Liver (tissue), 9 donors: ENCODE data around the gene CHRNE. TPM values are rescaled to one million over a fixed set of nuclear protein-coding genes. Genes with fewer than 3 reads are reported as not detected.

Experiments used
- DNase-seq: peaks from one replicate; pipeline ENCODE4 v3.0.0-alpha.2; 2017; ENCODE audit warnings: low spot score
- H3K27ac ChIP-seq, 2 donors: one replicate each; pipeline ENCODE4 v1.7.0; 2013; ENCODE audit warnings: inconsistent platforms in 2 of 2, low read length in 2 of 2, control low read depth in 1 of 2, low read depth in 1 of 2, mild to moderate bottlenecking in 1 of 2
- H3K27me3 ChIP-seq, 4 donors: one replicate each; pipeline versions ENCODE4 v1.6.1 to v1.7.0; 2013; ENCODE audit warnings: low read length in 3 of 4, inconsistent platforms in 1 of 4, mild to moderate bottlenecking in 1 of 4, moderate library complexity in 1 of 4; ENCODE audit not compliant: control insufficient read depth in 4 of 4, insufficient read depth in 4 of 4
- H3K36me3 ChIP-seq, 4 donors: one replicate each; pipeline versions ENCODE4 v1.6.1 to v1.7.0; 2013; ENCODE audit warnings: low read length in 3 of 4, mild to moderate bottlenecking in 3 of 4, low read depth in 1 of 4, moderate library complexity in 1 of 4; ENCODE audit not compliant: control insufficient read depth in 4 of 4, insufficient read depth in 3 of 4
- H3K4me1 ChIP-seq, 4 donors: one replicate each; pipeline versions ENCODE4 v1.6.1 to v1.7.0; 2013; ENCODE audit warnings: low read length in 3 of 4, mild to moderate bottlenecking in 3 of 4, moderate library complexity in 1 of 4; ENCODE audit not compliant: control insufficient read depth in 4 of 4, insufficient read depth in 4 of 4
- H3K4me3 ChIP-seq, 3 donors: one replicate each; pipeline versions ENCODE4 v1.6.1 to v1.7.0; 2013; ENCODE audit warnings: low read length in 3 of 3, control low read depth in 1 of 3, low read depth in 1 of 3, mild to moderate bottlenecking in 1 of 3
- H3K9ac ChIP-seq, 2 donors: one replicate each; pipeline ENCODE4 v1.7.0; 2013; ENCODE audit warnings: low read length in 2 of 2, mild to moderate bottlenecking in 2 of 2, moderate library complexity in 2 of 2, control low read depth in 1 of 2, low read depth in 1 of 2
- H3K9me3 ChIP-seq, 4 donors: one replicate each; pipeline versions ENCODE4 v1.6.1 to v1.7.0; 2013; ENCODE audit warnings: low read length in 3 of 4; ENCODE audit not compliant: control insufficient read depth in 4 of 4
- EGR1 ChIP-seq, 2 donors: IDR thresholded peaks; 2 replicates each; pipeline ENCODE4 v1.6.1; 2016 to 2018; ENCODE audit warnings: antibody characterized with exemption in 2 of 2, low read depth in 2 of 2
- FOXA1 ChIP-seq: IDR thresholded peaks from 2 replicates; pipeline ENCODE4 v1.6.1; 2016; ENCODE audit warnings: antibody characterized with exemption
- FOXA2 ChIP-seq: IDR thresholded peaks from 2 replicates; pipeline ENCODE4 v1.6.1; 2016; ENCODE audit warnings: antibody characterized with exemption
- GABPA ChIP-seq, 2 donors: IDR thresholded peaks in 1 of 2; conservative IDR thresholded peaks in 1 of 2; 2 replicates each; pipeline ENCODE4 v1.6.1; 2016; ENCODE audit warnings: antibody characterized with exemption in 2 of 2, mild to moderate bottlenecking in 1 of 2, moderate library complexity in 1 of 2
- HNF4A ChIP-seq, 2 donors: conservative IDR thresholded peaks; 2 replicates each; pipeline ENCODE4 v1.6.1; 2016; ENCODE audit warnings: antibody characterized with exemption in 2 of 2, mild to moderate bottlenecking in 2 of 2
- HNF4G ChIP-seq: IDR thresholded peaks from 2 replicates; pipeline ENCODE4 v1.6.1; 2016; ENCODE audit warnings: antibody characterized with exemption
- JUND ChIP-seq, 2 donors: IDR thresholded peaks; 2 replicates each; pipeline ENCODE4 v1.6.1; 2016; ENCODE audit warnings: antibody characterized with exemption in 2 of 2
- NR2F2 ChIP-seq: IDR thresholded peaks from 2 replicates; pipeline ENCODE4 v1.6.1; 2016; ENCODE audit warnings: antibody characterized with exemption
- RAD21 ChIP-seq, 2 donors: IDR thresholded peaks; 2 replicates each; pipeline ENCODE4 v1.6.1; 2016; ENCODE audit warnings: antibody characterized with exemption in 2 of 2, mild to moderate bottlenecking in 2 of 2
- RXRA ChIP-seq, 2 donors: IDR thresholded peaks; 2 replicates each; pipeline ENCODE4 v1.6.1; 2017 to 2018; ENCODE audit warnings: antibody characterized with exemption in 2 of 2, mild to moderate bottlenecking in 1 of 2
- SP1 ChIP-seq: IDR thresholded peaks from 2 replicates; pipeline ENCODE4 v1.6.1; 2018; ENCODE audit warnings: antibody characterized with exemption, mild to moderate bottlenecking
- TAF1 ChIP-seq: conservative IDR thresholded peaks from 2 replicates; pipeline ENCODE4 v1.6.1; 2016; ENCODE audit warnings: antibody characterized with exemption, mild to moderate bottlenecking
- YY1 ChIP-seq: IDR thresholded peaks from 2 replicates; pipeline ENCODE4 v1.6.1; 2016; ENCODE audit warnings: antibody characterized with exemption, mild to moderate bottlenecking
- whole genome bisulfite sequencing: extraction: QIAGEN DNeasy Blood & Tissue Kit; methylation state at CpG from one replicate; pipeline ENCODE4 v1.1.7; 2013; 5-methylcytosine and 5-hydroxymethylcytosine counted together
- polyA plus RNA-seq, 2 donors: library from polyadenylated mRNA; stranded (reverse) in 1 of 2; unstranded in 1 of 2; fragments of 200-250 nt in 1 of 2; fragments of >200 nt in 1 of 2; fragmentation: Nextera tagmentation in 1 of 2; extraction: Ambion mirVana in 1 of 2; gene quantifications; one replicate each; pipeline versions ENCODE4 v1.2.1 to v1.2.3, GENCODE V29; 2013 to 2015
- total RNA-seq, 2 donors: library from RNA; depleted of rRNA; stranded (reverse); fragments of >200 nt; gene quantifications; one replicate each; pipeline ENCODE4 v1.2.3, GENCODE V29; 2014
- TF ChIP-seq, protein P1 (sequence below): IDR thresholded peaks from 2 replicates; pipeline ENCODE4 v1.6.1; 2016; ENCODE audit warnings: antibody characterized with exemption
- TF ChIP-seq, protein P2 (sequence below): IDR thresholded peaks from 2 replicates; pipeline ENCODE4 v1.6.1; 2016; ENCODE audit warnings: antibody characterized with exemption
- TF ChIP-seq, protein P3 (sequence below): IDR thresholded peaks from 2 replicates; pipeline ENCODE4 v1.6.1; 2016; ENCODE audit warnings: antibody characterized with exemption
- TF ChIP-seq, protein P4 (sequence below): IDR thresholded peaks from 2 replicates; pipeline ENCODE4 v1.6.1; 2016; ENCODE audit warnings: antibody characterized with exemption, mild to moderate bottlenecking
- donor health status: healthy.
- donor health status: healthy.
- donor health status: healthy.
- donor health status: healthy.
- donor health status: healthy.

Gene CHRNE
- total and polyA plus RNA-seq, 4 donors: 0.19 to 3.1 (median 0.65) TPM

DNA sequence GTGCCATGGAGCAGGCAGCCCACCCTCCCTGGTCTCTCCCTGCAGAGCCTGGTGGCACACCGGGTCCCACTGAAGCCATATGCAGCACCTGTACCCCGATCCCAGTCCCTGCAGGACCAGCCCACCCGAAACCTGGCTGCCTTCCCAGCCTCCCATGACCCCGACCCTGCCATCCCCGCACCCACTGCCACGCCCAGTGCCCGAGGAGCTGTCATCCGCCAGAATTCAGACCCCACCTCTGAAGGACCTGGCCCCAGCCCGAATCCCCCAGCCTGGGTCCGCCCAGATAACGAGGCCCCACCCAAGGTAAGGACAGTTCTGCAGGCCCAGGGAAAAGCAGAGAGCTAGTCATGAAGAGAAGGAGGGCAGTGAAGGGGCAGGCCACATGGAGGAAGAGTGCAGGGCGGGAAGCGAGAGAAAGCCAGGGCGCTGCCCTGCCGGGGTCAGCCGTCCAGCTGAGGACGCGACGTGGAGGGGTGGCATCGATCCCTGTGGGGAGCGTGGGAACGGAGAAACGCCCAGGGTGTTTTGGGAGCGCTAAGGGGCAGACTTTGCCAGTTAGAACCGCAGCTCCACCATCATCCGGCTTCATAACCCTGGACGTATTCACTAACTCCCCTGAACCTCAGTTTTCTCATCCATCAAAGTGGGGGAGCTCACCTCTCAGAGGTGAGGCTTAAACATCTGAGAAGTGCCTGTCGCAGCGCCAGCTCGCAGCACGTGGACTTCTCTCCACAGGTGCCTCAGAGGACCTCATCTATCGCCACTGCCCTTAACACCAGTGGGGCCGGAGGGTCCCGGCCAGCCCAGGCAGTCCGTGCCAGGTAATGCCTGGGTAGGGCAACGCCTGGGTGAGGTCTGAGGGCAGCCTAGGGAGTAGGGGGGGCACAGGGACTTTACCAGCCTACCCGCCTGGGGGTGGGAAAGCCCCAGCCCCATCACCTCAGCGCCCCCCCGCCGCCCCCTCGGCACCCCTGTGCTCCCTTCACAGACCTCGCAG, 11.2 kb downstream of the CHRNE start:
- peak; percentile 84 for DNase-seq
- TF ChIP-seq, protein P1, sequence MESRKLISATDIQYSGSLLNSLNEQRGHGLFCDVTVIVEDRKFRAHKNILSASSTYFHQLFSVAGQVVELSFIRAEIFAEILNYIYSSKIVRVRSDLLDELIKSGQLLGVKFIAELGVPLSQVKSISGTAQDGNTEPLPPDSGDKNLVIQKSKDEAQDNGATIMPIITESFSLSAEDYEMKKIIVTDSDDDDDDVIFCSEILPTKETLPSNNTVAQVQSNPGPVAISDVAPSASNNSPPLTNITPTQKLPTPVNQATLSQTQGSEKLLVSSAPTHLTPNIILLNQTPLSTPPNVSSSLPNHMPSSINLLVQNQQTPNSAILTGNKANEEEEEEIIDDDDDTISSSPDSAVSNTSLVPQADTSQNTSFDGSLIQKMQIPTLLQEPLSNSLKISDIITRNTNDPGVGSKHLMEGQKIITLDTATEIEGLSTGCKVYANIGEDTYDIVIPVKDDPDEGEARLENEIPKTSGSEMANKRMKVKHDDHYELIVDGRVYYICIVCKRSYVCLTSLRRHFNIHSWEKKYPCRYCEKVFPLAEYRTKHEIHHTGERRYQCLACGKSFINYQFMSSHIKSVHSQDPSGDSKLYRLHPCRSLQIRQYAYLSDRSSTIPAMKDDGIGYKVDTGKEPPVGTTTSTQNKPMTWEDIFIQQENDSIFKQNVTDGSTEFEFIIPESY: no peak
- no peak for TF ChIP-seq NR2F2
- no peak for TF ChIP-seq HNF4G
- TF ChIP-seq RXRA (IDR thresholded peaks at IDR 0.05): no peak
- no peak for TF ChIP-seq EGR1 (IDR thresholded peaks at IDR 0.05; ENCODE audit: low read depth in 2 of 2)
- no peak for TF ChIP-seq FOXA1
- peaks cover 22 to 63% (median 26%) of the 10 kb centered on the region in 4 donors for H3K36me3 ChIP-seq
- H3K27me3 ChIP-seq: no peaks in the 10 kb centered on the region
- no peak overlapping the region for H3K27ac ChIP-seq
- no peak overlapping the region for H3K9ac ChIP-seq
- no peaks in the 10 kb centered on the region for H3K9me3 ChIP-seq
- WGBS: 92% methylated on average over 42 of the region's 42 CpGs
- no peak overlapping the region for H3K4me3 ChIP-seq
- H3K4me1 ChIP-seq: peaks cover 0 to 19% (median 8%) of the 10 kb centered on the region in 4 donors

DNA sequence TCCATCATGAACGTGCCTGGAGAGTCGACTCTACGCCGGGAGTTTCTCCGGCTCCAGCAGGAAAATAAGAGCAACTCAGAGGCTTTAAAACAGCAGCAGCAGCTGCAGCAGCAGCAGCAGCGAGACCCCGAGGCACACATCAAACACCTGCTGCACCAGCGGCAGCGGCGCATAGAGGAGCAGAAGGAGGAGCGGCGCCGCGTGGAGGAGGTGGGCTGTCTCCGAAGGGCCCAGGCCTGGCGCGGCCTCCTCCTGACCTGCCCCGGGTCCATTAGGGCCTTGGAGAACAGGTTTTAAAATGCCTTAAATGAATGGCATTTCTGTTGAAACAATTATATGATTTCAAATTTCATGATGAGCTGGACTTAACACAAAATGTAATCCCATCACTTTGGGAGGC, 15.3 kb downstream of the CHRNE start:
- Histone ChIP-seq H3K9ac (no peak overlapping the region), H3K4me1 (peaks cover 0 to 5% (median 3%) of the 10 kb centered on the region in 4 donors), H3K27ac (no peak overlapping the region), H3K36me3 (peaks cover 20 to 56% (median 31%) of the 10 kb centered on the region in 4 donors), H3K4me3 (no peak overlapping the region), H3K27me3 (no peaks in the 10 kb centered on the region), H3K9me3 (no peaks in the 10 kb centered on the region)
- 95% methylated on average over 18 of the region's 18 CpGs for WGBS
- TF ChIP-seq, protein P2, sequence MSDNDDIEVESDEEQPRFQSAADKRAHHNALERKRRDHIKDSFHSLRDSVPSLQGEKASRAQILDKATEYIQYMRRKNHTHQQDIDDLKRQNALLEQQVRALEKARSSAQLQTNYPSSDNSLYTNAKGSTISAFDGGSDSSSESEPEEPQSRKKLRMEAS: no peak
- TF ChIP-seq FOXA1: no peak
- no peak for TF ChIP-seq GABPA (IDR thresholded peaks at IDR 0.05 in 1 of 2, conservative IDR thresholded peaks at IDR 0.05 in 1 of 2)
- no peak for TF ChIP-seq HNF4A (conservative IDR thresholded peaks at IDR 0.05)
- TF ChIP-seq, protein P3, sequence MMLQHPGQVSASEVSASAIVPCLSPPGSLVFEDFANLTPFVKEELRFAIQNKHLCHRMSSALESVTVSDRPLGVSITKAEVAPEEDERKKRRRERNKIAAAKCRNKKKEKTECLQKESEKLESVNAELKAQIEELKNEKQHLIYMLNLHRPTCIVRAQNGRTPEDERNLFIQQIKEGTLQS: no peak
- no peak for TF ChIP-seq YY1
- TF ChIP-seq EGR1 (IDR thresholded peaks at IDR 0.05; ENCODE audit: low read depth in 2 of 2): no peak
- TF ChIP-seq, protein P4, sequence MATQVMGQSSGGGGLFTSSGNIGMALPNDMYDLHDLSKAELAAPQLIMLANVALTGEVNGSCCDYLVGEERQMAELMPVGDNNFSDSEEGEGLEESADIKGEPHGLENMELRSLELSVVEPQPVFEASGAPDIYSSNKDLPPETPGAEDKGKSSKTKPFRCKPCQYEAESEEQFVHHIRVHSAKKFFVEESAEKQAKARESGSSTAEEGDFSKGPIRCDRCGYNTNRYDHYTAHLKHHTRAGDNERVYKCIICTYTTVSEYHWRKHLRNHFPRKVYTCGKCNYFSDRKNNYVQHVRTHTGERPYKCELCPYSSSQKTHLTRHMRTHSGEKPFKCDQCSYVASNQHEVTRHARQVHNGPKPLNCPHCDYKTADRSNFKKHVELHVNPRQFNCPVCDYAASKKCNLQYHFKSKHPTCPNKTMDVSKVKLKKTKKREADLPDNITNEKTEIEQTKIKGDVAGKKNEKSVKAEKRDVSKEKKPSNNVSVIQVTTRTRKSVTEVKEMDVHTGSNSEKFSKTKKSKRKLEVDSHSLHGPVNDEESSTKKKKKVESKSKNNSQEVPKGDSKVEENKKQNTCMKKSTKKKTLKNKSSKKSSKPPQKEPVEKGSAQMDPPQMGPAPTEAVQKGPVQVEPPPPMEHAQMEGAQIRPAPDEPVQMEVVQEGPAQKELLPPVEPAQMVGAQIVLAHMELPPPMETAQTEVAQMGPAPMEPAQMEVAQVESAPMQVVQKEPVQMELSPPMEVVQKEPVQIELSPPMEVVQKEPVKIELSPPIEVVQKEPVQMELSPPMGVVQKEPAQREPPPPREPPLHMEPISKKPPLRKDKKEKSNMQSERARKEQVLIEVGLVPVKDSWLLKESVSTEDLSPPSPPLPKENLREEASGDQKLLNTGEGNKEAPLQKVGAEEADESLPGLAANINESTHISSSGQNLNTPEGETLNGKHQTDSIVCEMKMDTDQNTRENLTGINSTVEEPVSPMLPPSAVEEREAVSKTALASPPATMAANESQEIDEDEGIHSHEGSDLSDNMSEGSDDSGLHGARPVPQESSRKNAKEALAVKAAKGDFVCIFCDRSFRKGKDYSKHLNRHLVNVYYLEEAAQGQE: no peak
- no peak for TF ChIP-seq RAD21 (IDR thresholded peaks at IDR 0.05)
- TF ChIP-seq RXRA (IDR thresholded peaks at IDR 0.05): no peak
- TF ChIP-seq FOXA2: no peak
- TF ChIP-seq, protein P1: no peak
- no peak for TF ChIP-seq JUND (IDR thresholded peaks at IDR 0.05)
- no peak for TF ChIP-seq NR2F2
- TF ChIP-seq SP1: no peak
- TF ChIP-seq TAF1: no peak
- DNase-seq: no peak
